RWPE1 (cell line): ENCODE data around the gene GSX2.
"Not testable (repeated sequence)": the region's sequence is repeated elsewhere in the genome, so short reads cannot be mapped to it uniquely, and the experiment has no call there.

ENCODE experiments used
- CTCF ChIA-PET: fragments of 350-600 bp; sonication (Branson Sonifier 250); formaldehyde crosslinking; extraction: SDS; loops from one replicate; lab custom pipeline; 2021; lab: Yijun Ruan, JAX
- POLR2A ChIA-PET: fragments of 400-600 bp; formaldehyde crosslinking; extraction: SDS; loops from one replicate; lab custom pipeline; 2020; ENCODE audit warnings: antibody characterized with exemption; ENCODE audit not compliant: low non-redundant PET; lab: Yijun Ruan, JAX
- DNase-seq: peaks from one replicate; pipeline ENCODE4 v3.0.0; 2012; ENCODE audit warnings: low spot score
- H3K27ac ChIP-seq: fragments of 450-650 bp; 2 replicates; pipeline ENCODE4 v1.5.1; 2017
- CTCF ChIP-seq: fragments of 450-650 bp; conservative IDR thresholded peaks from 2 replicates; pipeline ENCODE4 v1.5.1; 2017; ENCODE audit warnings: low read depth, mild to moderate bottlenecking

Gene GSX2

GRCh38 chr4:54099748-54100574 lies at the start of gene GSX2:
TSS of gene GSX2 (plus strand) at chr4:54100163. CDS start at chr4:54100345, 182 bp downstream.
- TF ChIP-seq CTCF: no peak
- POLR2A ChIA-PET: no interaction called here
- no peak within 1 kb of the TSS for H3K27ac ChIP-seq
- CTCF ChIA-PET: interaction anchor here (0.5 kb wide), 1 partner anchor 292 kb away, joined by 3 read pairs; no protein-coding TSS in a partner anchor
- no peak for DNase-seq

GRCh38 chr4:54050214-54050904 lies 49.6 kb upstream of the GSX2 start:
- DNase-seq: no peak
- ChIA-PET POLR2A (no interaction called here), CTCF (interaction anchor here (0.5 to 1.0 kb wide), 2 partner anchors 12 to 20 kb away, joined by 3 to 4 read pairs; no protein-coding TSS in a partner anchor)
- no peak for TF ChIP-seq CTCF
- no peak overlapping the region for H3K27ac ChIP-seq

- DNase-seq, H3K27ac ChIP-seq: not testable (repeated sequence)
- ChIA-PET CTCF (interaction anchor here (0.7 kb wide), 1 partner anchor 101 kb away, joined by 3 read pairs; no protein-coding TSS in a partner anchor), POLR2A (interaction anchor here (0.7 kb wide), 1 partner anchor 67 kb away, joined by 3 read pairs; no protein-coding TSS in a partner anchor)
These were observed 46.6 kb upstream of the GSX2 start for GRCh38 chr4:54053322-54053721.

GRCh38 chr4:54054501-54054900 lies 45.5 kb upstream of the GSX2 start:
- TF ChIP-seq CTCF: no peak
- POLR2A ChIA-PET: no interaction called here
- CTCF ChIA-PET: no interaction called here
- no peak for DNase-seq
- no peak overlapping the region for H3K27ac ChIP-seq

GRCh38 chr4:54055494-54055893 lies 44.5 kb upstream of the GSX2 start:
- no peak overlapping the region for H3K27ac ChIP-seq
- POLR2A ChIA-PET: no interaction called here
- DNase-seq: no peak
- no peak for TF ChIP-seq CTCF
- CTCF ChIA-PET: interaction anchor here (0.8 kb wide), 1 partner anchor 127 kb away, joined by 4 read pairs; no protein-coding TSS in a partner anchor

- CTCF ChIA-PET: interaction anchor here (0.6 kb wide), 1 partner anchor 177 kb away, joined by 3 read pairs; no protein-coding TSS in a partner anchor
- TF ChIP-seq CTCF: no peak
- H3K27ac ChIP-seq: no peak overlapping the region
- POLR2A ChIA-PET: no interaction called here
- no peak for DNase-seq
These were observed 43.6 kb upstream of the GSX2 start for GRCh38 chr4:54056360-54056759.
